NCI-H526 treated with DMSO at 0.1 percent for 48 hours (cell line): Measurements from ENCODE around the gene CCT8L2.
"Not testable (repeated sequence)": the region's sequence is repeated elsewhere in the genome, so short reads cannot be mapped to it uniquely, and the experiment has no call there.

Source experiments
- DNase-seq: peaks from one replicate; lab custom pipeline; 2025; lab: John Stamatoyannopoulos, UW

The CCT8L2 gene

DNA sequence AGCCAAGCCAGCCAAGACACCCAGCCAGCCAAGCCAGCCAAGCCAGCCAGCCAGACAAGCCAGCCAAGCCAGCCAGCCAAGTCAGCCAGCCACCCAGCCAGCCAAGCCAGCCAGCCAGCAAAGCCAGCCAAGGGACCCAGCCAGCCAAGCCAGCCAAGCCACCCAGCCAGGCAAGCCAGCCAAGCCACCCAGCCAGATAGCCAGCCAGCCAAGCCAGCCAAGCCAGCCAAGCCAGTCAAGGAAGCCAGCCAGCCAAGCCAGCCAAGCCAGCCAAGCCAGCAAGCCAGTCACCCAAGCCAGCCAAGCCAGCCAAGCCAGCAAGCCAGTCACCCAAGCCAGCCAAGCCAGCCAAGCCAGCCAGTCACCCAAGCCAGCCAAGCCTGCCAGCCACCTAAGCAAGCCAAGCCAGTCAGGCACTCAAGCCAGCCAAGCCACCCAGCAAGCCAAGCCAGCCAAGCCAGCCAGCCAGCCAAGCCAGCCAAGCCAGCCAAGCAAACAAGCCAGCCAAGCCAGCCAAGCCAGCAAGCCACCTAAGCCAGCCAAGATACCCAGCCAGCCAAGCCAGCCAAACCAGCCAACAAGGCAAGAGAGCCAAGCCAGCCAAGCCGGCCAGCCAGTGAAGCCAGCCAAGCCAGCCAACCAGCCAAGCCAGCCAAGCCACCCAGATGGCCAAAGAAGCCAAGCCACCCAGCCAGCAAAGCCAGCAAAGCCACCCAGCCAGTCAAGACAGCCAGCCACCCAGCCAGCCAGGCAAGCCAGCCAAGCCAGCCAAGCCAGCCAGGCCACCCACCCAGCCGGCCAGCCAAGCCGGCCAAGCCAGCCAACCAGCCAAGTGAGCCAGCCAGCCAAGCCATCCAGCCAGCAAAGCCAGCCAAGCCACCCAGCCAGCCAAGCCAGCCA, 33.3 kb downstream of the CCT8L2 start:
- no peak for DNase-seq

DNA sequence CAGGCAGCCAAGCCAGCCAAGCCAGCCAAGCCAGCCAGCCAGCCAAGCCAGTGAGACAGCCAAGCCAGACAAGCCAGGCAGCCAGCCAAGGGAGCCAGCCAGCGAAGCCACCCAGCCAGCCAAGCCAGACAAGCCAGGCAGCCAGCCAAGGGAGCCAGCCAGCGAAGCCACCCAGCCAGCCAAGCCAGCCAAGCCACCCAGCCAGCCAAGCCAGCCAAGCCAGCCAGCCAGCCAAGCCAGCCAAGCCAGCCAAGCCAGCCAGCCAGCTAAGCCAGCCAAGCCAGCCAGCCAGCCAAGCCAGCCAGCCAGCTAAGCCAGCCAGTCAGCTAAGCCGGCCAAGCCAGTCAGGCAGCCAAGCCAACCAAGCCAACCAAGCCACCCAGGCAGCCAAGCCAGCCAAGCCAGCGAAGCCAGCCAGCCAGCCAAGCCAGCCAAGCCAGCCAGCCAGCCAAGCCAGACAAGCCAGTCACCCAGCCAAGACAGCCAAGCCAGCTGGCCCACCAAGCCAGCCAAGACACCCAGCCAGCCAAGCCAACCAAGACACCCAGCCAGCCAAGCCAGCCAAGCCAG, 34.1 kb downstream of the CCT8L2 start:
- not testable (repeated sequence) for DNase-seq

DNA sequence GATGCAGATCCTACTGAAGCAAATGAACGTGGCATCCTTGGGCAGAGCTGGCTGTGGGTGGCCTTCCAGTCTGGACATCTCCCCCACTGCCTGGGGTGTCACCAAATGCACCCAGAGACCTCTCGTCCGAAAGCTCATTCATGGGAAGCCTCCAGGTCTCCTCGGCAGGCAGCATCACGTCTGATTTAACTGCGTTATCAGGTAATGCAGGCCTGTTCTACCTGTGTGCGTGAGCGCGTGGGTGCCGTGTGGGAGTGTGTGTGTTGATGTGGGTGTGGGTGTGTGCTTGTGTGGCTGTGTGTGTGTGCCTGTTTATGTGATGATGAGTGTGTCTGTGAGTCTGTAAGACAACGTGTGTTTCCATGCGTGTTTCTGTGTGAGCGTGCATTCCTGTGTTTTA, 35.1 kb downstream of the CCT8L2 start:
- not testable (repeated sequence) for DNase-seq

DNA sequence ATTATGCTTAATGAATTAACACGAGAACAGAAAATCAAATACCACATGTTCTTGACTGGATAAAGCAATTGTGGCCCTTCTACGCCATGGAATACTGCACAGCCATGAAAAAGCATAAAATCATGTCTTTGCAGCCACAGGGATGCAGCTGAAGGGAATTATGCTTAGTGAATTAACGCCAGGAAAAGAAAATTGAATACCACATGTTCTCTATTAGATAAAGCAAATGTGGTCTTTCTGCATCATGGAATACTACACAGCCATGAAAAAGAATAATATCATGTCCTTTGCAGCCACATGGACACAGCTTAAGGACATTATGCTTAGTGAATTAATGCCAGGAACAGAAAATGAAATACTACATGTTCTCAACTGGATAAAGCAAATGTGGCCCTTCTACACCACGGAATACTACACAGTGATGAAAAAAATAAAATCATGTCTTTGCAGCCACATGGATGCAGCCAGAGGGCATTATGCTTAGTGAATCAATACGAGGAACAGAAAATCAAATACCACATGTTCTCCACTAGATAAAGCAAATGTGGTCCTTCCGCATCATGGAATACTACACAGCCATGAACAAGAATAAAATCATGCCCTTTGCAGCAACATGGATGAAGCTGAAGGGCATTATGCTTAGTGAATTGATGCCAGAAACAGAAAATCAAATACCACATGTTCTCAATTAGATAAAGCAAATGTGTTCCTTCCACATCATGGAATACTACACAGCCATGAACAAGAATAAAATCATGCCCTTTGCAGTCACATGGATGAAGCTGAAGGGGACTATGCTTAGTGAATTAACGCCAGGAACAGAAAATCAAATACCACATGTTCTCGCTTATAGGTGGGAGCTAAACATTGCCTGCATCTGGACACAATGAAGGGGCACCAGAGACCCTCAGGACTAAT, 37.3 kb downstream of the CCT8L2 start:
- DNase-seq, result not testable (repeated sequence)

DNA sequence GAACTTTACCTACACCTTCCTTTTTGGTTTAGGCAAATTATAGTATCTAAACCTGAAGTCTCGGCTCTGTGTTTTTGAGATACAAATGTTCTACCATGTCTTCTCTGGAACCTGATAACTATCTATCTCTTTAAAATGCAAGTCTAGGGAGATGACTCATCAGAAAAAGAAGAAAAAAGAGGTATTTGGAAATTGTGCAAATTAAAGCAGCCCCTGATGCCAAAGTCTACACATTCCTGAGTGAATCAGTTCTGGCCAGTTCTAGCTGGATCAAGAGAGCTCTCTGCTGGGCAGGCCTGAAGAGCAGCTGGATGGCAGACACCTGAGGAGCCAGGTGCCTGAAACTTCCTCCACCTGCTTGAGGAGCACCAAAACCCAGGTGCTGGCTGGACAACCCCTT, 49.3 kb downstream of the CCT8L2 start:
- DNase-seq, result not testable (repeated sequence)
